Measurements from ENCODE around the gene FPGS. TPM values are rescaled to one million over a fixed set of nuclear protein-coding genes. Genes with fewer than 3 reads are reported as not detected.

Gene FPGS
- polyA plus RNA-seq, 1 of the 3 experiments (the other 2 are of a cell fraction) = 82.7 TPM

DNA sequence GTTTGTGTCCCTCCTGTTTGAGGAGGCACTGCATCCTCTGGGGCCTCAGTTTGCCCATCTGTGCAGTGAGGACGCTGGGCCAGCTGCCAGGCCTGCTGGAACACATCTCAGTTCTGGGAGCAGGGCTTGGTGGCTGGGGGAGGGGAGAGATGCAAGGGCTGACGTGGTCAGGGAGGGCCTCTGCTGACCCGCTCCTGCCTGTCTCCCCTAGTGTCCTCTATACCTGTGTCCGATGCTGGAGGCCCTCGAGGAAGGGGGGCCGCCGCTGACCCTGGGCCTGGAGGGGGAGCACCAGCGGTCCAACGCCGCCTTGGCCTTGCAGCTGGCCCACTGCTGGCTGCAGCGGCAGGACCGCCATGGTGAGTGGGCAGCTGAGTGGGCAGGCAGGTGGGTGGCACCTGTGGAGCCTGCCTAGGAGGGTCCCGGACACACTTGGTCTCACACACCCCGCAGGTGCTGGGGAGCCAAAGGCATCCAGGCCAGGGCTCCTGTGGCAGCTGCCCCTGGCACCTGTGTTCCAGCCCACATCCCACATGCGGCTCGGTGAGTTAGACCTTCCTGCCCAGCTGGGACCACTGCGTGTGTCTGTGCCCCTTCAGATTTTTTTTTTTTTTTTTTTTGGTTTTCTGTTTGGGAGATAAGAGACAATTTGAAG, 5.8 kb downstream of the FPGS start:
- Histone ChIP-seq H3K36me3 (replicated peaks in 1 of 2; ENCODE audit: control insufficient read depth in 1 of 2, insufficient read depth in 2 of 2, low read length in 1 of 2) (peaks cover 37 to 42% of the 10 kb centered on the region in 2 experiments), H3K9me3 (no peaks in the 10 kb centered on the region), H3K4me2 (no peak overlapping the region), H2AFZ (ENCODE audit: low read depth) (no peak overlapping the region), H4K20me1 (ENCODE audit: insufficient read depth) (no peaks in the 10 kb centered on the region), H3K9me2 (no peaks in the 10 kb centered on the region), H3K9ac (no peak overlapping the region), H3K4me1 (ENCODE audit: control insufficient read depth in 1 of 2, insufficient read depth in 2 of 2, low read depth in 1 of 2, low read length in 1 of 2) (peaks cover 7 to 14% of the 10 kb centered on the region in 2 experiments; a peak in 3 of 4 replicates), H3K4me3 (ENCODE audit: low read depth in 2 of 2, low read length in 1 of 2) (no peak overlapping the region), H3K27me3 (ENCODE audit: insufficient read depth) (no peaks in the 10 kb centered on the region), H3K27ac (ENCODE audit: low read depth in 2 of 2, low read length in 1 of 2) (no peak overlapping the region), H3F3A (replicated peaks; ENCODE audit: insufficient read depth) (peaks cover 3% of the 10 kb centered on the region), H3K79me2 (ENCODE audit: insufficient read depth) (peaks cover 33% of the 10 kb centered on the region)
- no peak for TF ChIP-seq TCF12 (IDR thresholded peaks at IDR 0.05)
- TF ChIP-seq ELF1 (IDR thresholded peaks at IDR 0.05) = no peak
- TF ChIP-seq JUND (IDR thresholded peaks at IDR 0.05) = no peak
- TF ChIP-seq, protein P1, sequence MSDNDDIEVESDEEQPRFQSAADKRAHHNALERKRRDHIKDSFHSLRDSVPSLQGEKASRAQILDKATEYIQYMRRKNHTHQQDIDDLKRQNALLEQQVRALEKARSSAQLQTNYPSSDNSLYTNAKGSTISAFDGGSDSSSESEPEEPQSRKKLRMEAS (IDR thresholded peaks at IDR 0.05; ENCODE audit: low read depth) = no peak
- TF ChIP-seq RXRA (IDR thresholded peaks at IDR 0.05; ENCODE audit: borderline replicate concordance, low read depth) = no peak
- no peak for TF ChIP-seq YY1 (IDR thresholded peaks at IDR 0.05; ENCODE audit: low read depth)
- TF ChIP-seq, protein P2, sequence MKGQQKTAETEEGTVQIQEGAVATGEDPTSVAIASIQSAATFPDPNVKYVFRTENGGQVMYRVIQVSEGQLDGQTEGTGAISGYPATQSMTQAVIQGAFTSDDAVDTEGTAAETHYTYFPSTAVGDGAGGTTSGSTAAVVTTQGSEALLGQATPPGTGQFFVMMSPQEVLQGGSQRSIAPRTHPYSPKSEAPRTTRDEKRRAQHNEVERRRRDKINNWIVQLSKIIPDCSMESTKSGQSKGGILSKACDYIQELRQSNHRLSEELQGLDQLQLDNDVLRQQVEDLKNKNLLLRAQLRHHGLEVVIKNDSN (IDR thresholded peaks at IDR 0.05; ENCODE audit: borderline replicate concordance, low read depth) = no peak
- TF ChIP-seq TEAD4 (IDR thresholded peaks at IDR 0.05; ENCODE audit: borderline replicate concordance, insufficient read depth) = no peak
- no peak for TF ChIP-seq MXI1 (IDR thresholded peaks at IDR 0.05; ENCODE audit: low read depth, low read length)
- no peak for TF ChIP-seq GATA2 (CRISPR knock-in tag; IDR thresholded peaks at IDR 0.05)
- no peak for TF ChIP-seq TAF1 (IDR thresholded peaks at IDR 0.05; ENCODE audit: borderline replicate concordance, low read depth, low read length)
- no peak for TF ChIP-seq GABPA (IDR thresholded peaks at IDR 0.05; ENCODE audit: low read depth)
- WGBS (ENCODE audit: low lambda C conversion rate) = 97% methylated on average over 4 of the region's 17 CpGs
- ChIA-PET POLR2A (interaction anchor here (0.7 kb wide), 1 partner anchor 874 kb away, joined by 5 read pairs; no protein-coding TSS in a partner anchor), CTCF (interaction anchor here (0.6 to 1.5 kb wide), 5 partner anchors 9 to 218 kb away, joined by 3 to 6 read pairs (median 3); no protein-coding TSS in a partner anchor)
- DNase-seq = peak; percentile 17

DNA sequence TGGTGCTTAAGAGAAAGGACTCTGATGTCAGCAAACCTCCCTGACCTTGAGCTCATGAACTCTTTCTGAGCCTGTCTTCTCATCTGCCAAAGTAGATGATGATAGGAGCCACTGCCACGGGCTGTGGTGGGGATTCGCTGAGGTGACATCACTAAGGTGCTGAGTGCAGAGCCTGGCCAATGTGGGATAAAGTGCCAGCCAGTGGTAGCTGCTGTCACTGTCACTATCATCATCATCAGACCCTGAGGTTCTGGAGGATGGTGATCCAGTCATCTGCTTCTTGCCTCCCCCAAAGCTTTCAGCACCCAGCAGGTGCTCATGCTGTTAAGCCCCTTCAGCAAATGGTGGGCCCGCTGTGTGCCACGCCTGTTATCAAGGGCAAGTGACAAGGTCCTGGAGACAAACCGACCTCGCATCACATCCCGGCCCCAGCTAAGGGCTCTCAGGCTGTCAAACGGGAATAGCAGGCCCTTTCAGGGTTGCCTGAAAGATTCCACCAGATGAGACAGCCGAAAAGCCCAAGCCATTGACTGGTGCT, 6.4 kb downstream of the FPGS start:
- Histone ChIP-seq H3F3A (replicated peaks; ENCODE audit: insufficient read depth) (peaks cover 4% of the 10 kb centered on the region), H3K9me3 (no peaks in the 10 kb centered on the region), H3K79me2 (ENCODE audit: insufficient read depth) (peaks cover 27% of the 10 kb centered on the region), H3K9me2 (no peaks in the 10 kb centered on the region), H3K36me3 (replicated peaks in 1 of 2; ENCODE audit: control insufficient read depth in 1 of 2, insufficient read depth in 2 of 2, low read length in 1 of 2) (peaks cover 42 to 43% of the 10 kb centered on the region in 2 experiments), H2AFZ (ENCODE audit: low read depth) (no peak overlapping the region), H3K9ac (no peak overlapping the region), H3K4me2 (no peak overlapping the region), H4K20me1 (ENCODE audit: insufficient read depth) (no peaks in the 10 kb centered on the region), H3K27ac (ENCODE audit: low read depth in 2 of 2, low read length in 1 of 2) (no peak overlapping the region), H3K27me3 (ENCODE audit: insufficient read depth) (no peaks in the 10 kb centered on the region), H3K4me1 (ENCODE audit: control insufficient read depth in 1 of 2, insufficient read depth in 2 of 2, low read depth in 1 of 2, low read length in 1 of 2) (peaks cover 6 to 14% of the 10 kb centered on the region in 2 experiments; a peak in 3 of 4 replicates), H3K4me3 (ENCODE audit: low read depth in 2 of 2, low read length in 1 of 2) (no peak overlapping the region)
- DNase-seq = peak; percentile 42
- 87% methylated on average over 9 of the region's 9 CpGs for WGBS (ENCODE audit: low lambda C conversion rate)
- TF ChIP-seq, protein P1 (IDR thresholded peaks at IDR 0.05; ENCODE audit: low read depth) = no peak
- TF ChIP-seq RAD21 (IDR thresholded peaks at IDR 0.05; ENCODE audit: low read length) (no peak), NRF1 (IDR thresholded peaks at IDR 0.05; ENCODE audit: low read depth, low read length) (no peak), FOXM1 (IDR thresholded peaks at IDR 0.05; ENCODE audit: low read depth) (no peak), TAF1 (IDR thresholded peaks at IDR 0.05; ENCODE audit: borderline replicate concordance, low read depth, low read length) (no peak), FOSL2 (IDR thresholded peaks at IDR 0.05; ENCODE audit: borderline replicate concordance, low read depth) (no peak), SMC3 (IDR thresholded peaks at IDR 0.05; ENCODE audit: low read depth, low read length) (no peak), RXRA (IDR thresholded peaks at IDR 0.05; ENCODE audit: borderline replicate concordance, low read depth) (no peak)
- TF ChIP-seq, protein P3, sequence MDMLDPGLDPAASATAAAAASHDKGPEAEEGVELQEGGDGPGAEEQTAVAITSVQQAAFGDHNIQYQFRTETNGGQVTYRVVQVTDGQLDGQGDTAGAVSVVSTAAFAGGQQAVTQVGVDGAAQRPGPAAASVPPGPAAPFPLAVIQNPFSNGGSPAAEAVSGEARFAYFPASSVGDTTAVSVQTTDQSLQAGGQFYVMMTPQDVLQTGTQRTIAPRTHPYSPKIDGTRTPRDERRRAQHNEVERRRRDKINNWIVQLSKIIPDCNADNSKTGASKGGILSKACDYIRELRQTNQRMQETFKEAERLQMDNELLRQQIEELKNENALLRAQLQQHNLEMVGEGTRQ (IDR thresholded peaks at IDR 0.05; ENCODE audit: borderline replicate concordance, low read depth, low read length) = no peak
- TF ChIP-seq, protein P4, sequence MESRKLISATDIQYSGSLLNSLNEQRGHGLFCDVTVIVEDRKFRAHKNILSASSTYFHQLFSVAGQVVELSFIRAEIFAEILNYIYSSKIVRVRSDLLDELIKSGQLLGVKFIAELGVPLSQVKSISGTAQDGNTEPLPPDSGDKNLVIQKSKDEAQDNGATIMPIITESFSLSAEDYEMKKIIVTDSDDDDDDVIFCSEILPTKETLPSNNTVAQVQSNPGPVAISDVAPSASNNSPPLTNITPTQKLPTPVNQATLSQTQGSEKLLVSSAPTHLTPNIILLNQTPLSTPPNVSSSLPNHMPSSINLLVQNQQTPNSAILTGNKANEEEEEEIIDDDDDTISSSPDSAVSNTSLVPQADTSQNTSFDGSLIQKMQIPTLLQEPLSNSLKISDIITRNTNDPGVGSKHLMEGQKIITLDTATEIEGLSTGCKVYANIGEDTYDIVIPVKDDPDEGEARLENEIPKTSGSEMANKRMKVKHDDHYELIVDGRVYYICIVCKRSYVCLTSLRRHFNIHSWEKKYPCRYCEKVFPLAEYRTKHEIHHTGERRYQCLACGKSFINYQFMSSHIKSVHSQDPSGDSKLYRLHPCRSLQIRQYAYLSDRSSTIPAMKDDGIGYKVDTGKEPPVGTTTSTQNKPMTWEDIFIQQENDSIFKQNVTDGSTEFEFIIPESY (IDR thresholded peaks at IDR 0.05; ENCODE audit: borderline replicate concordance, low read depth) = no peak
- TF ChIP-seq, protein P5, sequence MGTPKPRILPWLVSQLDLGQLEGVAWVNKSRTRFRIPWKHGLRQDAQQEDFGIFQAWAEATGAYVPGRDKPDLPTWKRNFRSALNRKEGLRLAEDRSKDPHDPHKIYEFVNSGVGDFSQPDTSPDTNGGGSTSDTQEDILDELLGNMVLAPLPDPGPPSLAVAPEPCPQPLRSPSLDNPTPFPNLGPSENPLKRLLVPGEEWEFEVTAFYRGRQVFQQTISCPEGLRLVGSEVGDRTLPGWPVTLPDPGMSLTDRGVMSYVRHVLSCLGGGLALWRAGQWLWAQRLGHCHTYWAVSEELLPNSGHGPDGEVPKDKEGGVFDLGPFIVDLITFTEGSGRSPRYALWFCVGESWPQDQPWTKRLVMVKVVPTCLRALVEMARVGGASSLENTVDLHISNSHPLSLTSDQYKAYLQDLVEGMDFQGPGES (IDR thresholded peaks at IDR 0.05; ENCODE audit: low read depth, low read length) = no peak
- POLR2A ChIA-PET = interaction anchor here (0.7 kb wide), 1 partner anchor 874 kb away, joined by 5 read pairs; no protein-coding TSS in a partner anchor
- CTCF ChIA-PET = interaction anchor here (0.6 to 1.5 kb wide), 3 partner anchors 25 to 219 kb away, joined by 3 to 6 read pairs (median 3); no protein-coding TSS in a partner anchor
